Esophagus mucosa (tissue), 1 donor: ENCODE measurements around the gene MAPK11. TPM values are rescaled to one million over a fixed set of nuclear protein-coding genes. Genes with fewer than 3 reads are reported as not detected.

ENCODE experiments used
- ATAC-seq: fragments of 200-7000 bp; cut with Tn5 transposase; one replicate; pipeline ENCODE4 v1.9.1; 2020
- total RNA-seq: library from RNA; stranded (reverse); gene quantifications from one replicate; pipeline ENCODE4 v1.2.4, GENCODE V29; 2023
- donor health status: DM: yes; HTN: yes; CAD: no.

Gene MAPK11
- total RNA-seq, 1 donor from 2014 or later = 5.8 TPM

DNA sequence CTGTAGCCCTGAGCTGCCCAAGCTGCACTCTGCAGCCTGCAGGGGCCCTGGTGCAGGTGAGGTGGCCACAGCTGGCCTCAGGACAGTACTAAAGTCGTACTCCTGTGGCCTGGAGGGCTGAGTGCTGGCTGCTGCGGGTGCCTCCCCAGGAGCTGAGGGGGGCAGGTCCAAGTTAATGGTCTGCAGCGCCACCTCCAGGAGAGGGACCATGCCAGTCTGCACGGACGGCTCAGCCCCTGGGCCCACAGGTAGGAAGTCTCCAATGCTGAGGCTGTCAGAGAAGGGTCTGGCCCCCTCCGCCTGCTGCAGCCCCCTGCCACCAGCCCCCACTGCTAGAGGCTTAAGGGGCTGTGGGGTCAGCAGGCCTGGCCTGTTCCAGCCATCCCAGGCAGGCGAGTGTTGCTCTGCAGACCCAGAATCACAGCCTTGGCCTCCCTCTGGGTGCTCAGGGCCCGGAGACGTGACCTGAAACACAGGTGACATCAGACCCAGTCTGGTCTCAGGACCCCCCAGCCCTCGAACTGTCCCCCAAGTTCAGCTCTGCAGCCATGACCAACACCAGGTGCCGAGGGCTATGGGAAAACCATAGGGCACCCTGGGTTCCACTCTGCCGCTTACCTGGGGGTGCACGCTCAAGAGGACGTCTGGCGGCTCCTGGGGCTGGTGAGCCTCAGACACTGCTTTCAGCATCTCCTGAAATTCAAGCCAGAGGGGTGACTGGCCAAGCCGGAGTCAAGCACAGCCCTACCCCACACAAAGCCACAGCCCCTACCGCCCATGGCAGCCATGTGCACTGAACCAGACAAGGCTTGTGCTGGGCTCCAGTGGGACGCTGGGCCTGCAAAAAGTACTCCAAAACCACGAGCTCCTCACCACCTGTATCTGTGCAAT is 48.5 kb downstream of the MAPK11 start:
- ATAC-seq = no peak

DNA sequence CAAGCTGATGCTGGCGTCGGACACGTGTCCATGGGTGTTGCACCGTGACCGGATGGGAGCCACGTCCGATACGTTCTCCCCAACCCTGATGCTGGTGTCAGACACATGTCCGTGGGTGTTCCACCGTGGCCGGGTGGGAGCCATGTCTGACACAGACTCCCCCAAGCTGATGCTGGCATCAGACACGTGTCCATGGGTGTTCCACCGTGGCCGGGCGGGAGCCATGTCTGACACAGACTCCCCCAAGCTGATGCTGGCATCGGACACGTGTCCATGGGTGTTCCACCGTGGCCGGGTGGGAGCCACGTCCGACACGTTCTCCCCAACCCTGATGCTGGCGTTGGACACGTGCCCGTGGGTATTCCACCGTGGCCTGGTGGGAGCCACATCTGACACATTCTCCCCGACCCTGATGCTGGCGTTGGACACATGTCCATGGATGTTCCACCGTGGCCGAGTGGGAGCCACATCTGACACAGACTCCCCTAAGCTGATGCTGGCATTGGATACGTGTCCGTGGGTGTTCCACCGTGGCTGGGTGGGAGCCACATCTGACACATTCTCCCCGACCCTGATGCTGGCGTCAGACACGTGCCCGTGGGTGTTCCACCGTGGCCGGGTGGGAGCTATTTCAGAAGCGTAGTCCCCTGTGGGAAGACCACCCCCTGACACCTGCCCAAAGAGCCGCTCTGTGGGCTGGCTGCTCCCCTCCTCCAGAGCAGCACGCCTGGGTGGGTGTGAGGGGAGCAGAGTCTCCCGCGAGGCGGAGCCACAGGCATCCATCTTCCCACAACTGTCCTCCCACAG is 49.4 kb downstream of the MAPK11 start:
- ATAC-seq = no peak

GRCh38 chr22:50219800-50220602 is 50.2 kb downstream of the MAPK11 start:
- no peak for ATAC-seq

- ATAC-seq = peak; percentile 77
Measured at GRCh38 chr22:50218996-50219727, 51.0 kb downstream of the MAPK11 start.

DNA sequence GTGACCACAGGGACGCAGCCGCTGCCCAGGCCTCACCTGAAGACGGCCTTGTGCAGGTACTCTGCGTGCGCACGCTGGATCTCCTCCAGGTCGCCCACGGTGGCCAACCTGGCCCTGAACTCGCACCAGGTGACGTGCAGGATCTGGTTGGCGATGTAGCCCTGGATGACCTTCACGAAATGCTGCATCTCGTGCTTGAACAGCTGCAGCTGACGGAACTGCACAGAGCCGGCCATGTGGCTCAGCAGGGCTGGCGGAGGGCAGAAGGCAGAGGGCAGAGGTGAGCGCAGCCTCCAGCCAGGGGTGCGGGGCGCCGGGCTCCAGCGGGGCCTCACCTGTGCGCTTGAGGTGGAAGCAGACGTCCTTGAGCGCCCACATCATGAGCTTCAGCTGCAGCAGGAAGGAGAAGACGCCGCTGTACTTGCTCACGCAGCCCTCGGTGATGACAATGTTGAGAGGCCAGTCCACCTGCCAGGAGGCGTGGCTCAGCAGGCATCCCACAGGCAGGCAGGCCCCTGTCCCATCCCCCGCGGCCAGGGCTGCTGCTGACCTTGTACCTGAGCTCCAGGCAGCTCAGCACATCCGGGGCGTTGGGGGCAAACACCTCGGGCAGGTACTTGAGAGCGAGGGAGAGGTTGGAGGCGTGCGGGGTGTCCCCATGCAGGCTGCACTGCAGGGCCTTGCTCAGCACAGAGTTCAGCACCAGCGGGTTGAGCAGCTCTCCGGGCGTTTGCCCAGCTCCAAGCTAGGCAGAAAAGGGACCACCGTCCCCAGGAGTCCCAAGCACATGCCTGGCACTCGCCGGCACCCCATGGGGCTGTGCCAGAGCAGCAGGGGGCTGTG is 51.8 kb downstream of the MAPK11 start:
- ATAC-seq = peak; percentile 4

- ATAC-seq = no peak
Measured at GRCh38 chr22:50217543-50218152, 52.5 kb downstream of the MAPK11 start.

GRCh38 chr22:50216684-50217520 is 53.3 kb downstream of the MAPK11 start:
- ATAC-seq = no peak

DNA sequence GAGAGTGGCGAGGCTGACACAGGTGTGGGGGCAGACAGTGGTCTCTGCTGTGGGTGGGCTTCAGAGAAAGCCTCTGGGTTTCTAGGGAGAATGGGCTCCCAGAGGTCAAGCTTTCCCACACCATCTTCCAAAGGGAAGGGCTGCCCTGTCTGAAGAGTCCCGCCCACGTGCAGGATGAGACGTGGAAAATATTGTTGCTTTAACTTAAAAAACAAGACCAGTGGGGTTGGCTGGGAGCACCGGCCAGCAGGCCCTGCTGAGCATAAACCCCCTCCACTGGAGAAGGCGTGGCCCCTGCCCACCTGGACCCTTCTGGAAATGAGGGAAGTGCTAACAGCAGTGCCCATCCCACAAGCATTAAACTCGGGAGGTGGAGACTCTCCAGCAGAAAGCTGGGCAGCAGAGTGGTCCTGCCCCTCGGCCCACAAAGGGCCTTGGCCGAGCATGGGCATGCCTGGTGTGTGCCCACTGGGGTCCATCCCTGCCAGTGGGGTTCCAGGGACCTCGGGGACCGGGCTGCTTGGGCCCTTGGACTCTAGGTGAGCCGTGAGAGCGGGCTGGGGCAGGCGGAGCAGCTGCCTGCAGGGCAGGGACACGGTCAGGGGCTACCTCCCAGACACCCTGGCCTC is 54.0 kb downstream of the MAPK11 start:
- no peak for ATAC-seq

DNA sequence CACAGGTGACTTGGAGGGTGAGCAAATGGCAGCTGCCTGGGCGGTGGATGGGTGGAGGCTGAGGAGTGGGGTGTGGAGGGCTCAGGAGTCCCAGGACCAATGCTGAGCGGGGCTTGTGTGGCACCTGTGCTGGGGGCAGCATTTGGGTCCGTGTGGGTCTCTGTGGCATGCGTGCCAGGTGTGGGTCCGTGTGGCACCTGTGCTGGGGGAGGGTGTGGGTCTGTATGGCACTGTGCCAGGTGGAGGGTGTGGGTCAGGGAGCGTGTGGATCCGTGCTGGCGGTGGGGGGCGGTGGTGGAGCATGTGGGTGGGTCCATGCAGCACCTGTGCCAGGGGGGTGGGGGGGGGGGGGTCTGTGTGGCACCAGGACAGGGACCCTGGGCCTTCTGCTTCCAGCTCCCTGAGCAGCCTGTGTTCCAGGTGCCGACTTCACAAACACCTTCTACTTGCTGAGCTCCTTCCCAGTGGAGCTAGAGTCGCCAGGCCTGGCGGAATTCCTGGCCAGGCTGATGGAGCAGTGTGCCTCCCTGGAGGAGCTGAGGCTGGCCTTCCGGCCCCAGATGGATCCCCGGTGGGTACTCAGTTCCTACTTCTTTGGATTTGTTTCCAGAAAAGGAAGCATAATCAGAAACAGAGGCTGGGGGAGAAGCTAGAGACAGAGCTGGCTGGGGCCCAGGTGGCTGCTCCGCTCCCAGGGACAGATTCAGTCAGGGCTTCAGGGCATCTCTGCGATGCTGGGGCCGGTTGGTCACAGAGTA is 54.7 kb downstream of the MAPK11 start:
- ATAC-seq = no peak

Other genes starting within 250 kb of the MAPK11 start
- not detected for gene TTLL8, start 212.1 kb downstream of the MAPK11 start, total RNA-seq
- gene MLC1, start 185.0 kb downstream of the MAPK11 start, total RNA-seq = not detected
- gene MOV10L1, start 180.4 kb downstream of the MAPK11 start, total RNA-seq = 0.12 TPM
- 0.92 TPM for gene PANX2, start 99.6 kb downstream of the MAPK11 start, total RNA-seq
- gene TRABD, start 84.5 kb downstream of the MAPK11 start, total RNA-seq = 32.6 TPM
- 13.3 TPM for gene SELENOO, start 69.4 kb downstream of the MAPK11 start, total RNA-seq
- 14.8 TPM for gene TUBGCP6, start 25.4 kb downstream of the MAPK11 start, total RNA-seq
- 17.7 TPM for gene HDAC10, start 19.1 kb downstream of the MAPK11 start, total RNA-seq
- gene MAPK12, start 8.7 kb downstream of the MAPK11 start, total RNA-seq = 2.6 TPM
- gene PLXNB2, start 37.3 kb upstream of the MAPK11 start, total RNA-seq = 148 TPM
- gene DENND6B, start 56.6 kb upstream of the MAPK11 start, total RNA-seq = 2.3 TPM
- gene PPP6R2, start 72.9 kb upstream of the MAPK11 start, total RNA-seq = 29.3 TPM
- gene SBF1, start 204.7 kb upstream of the MAPK11 start, total RNA-seq = 55.0 TPM
- 11.7 TPM for gene ADM2, start 211.2 kb upstream of the MAPK11 start, total RNA-seq
- not detected for gene MIOX, start 216.5 kb upstream of the MAPK11 start, total RNA-seq
- gene LMF2, start 237.3 kb upstream of the MAPK11 start, total RNA-seq = 43.7 TPM
- 37.1 TPM for gene NCAPH2, start 237.8 kb upstream of the MAPK11 start, total RNA-seq